AG09319 (cell line): Measurements from ENCODE around the gene SLC45A1.
"Not testable (repeated sequence)": the region's sequence is repeated elsewhere in the genome, so short reads cannot be mapped to it uniquely, and the experiment has no call there.

Experiments
- DNase-seq: peaks from one replicate; pipeline ENCODE4 v3.0.0-alpha.2; 2010; ENCODE audit warnings: low read depth; ENCODE audit errors: extremely low read depth
- CTCF ChIP-seq: IDR thresholded peaks from 2 replicates; pipeline ENCODE4 v1.5.1; 2011; ENCODE audit warnings: low read depth, mild to moderate bottlenecking, inconsistent platforms, low read length, moderate library complexity

The SLC45A1 gene

DNA sequence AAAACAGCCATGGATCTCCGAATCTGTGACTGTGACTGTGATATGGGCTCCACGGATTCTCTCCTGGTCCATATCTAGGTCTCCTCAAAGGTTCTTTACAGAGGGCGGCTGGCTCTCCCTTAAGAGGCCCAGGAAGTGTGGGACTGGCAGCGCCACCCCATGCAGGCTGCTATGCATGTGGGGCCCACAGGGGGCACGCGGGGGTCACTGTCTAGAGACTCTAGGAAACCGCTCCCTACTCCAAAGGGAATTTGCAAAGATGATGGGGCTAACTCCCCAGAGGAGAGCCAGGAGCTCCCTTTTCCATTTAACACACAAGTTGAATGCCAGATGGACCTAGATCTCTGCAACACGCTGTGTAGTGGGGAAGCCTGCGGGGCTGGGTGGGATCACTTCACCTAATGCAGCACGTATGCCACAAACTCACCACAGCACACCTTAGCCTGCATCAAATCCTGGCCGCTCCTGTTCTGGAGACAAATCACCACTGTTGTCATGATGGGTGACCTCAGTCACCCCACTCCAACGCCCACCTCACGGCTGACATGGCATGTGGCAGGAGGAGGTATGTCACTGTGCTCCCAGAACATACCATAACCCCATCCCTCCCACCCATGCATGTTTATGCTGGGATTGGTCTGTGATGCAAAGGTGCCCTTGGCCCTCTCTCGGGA, 61.7 kb downstream of the SLC45A1 start:
- no peak for DNase-seq
- no peak for TF ChIP-seq CTCF

- DNase-seq = not testable (repeated sequence)
These were observed 62.4 kb downstream of the SLC45A1 start for GRCh38 chr1:8380310-8380709.

GRCh38 chr1:8381618-8382017, 63.7 kb downstream of the SLC45A1 start:
- peak; percentile 7 for DNase-seq
- TF ChIP-seq CTCF = no peak

DNA sequence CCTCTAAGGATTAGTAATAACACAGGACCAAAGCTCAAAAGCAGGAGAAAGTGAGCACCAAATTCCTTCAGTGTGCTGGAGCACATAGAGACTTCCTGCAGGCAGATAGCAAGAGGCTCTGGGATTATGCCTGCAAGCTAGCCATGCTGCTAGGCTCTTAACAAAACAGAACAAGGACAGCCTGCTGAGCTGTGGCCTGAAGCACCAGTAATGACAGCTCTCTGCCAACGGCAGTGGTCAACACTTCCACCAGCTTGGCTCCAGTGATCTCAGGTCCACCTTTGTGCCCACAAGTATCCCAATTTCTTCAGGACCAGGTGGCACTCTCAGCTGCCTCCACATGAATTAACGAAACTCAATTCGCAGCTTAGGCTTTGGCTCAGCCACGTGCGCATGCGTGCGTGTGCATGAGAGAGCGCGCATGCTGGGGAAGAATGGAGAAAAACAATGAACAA, 64.2 kb downstream of the SLC45A1 start:
- no peak for TF ChIP-seq CTCF
- DNase-seq = no peak

GRCh38 chr1:8382608-8383505, 64.9 kb downstream of the SLC45A1 start:
- no peak for TF ChIP-seq CTCF
- DNase-seq = no peak

DNA sequence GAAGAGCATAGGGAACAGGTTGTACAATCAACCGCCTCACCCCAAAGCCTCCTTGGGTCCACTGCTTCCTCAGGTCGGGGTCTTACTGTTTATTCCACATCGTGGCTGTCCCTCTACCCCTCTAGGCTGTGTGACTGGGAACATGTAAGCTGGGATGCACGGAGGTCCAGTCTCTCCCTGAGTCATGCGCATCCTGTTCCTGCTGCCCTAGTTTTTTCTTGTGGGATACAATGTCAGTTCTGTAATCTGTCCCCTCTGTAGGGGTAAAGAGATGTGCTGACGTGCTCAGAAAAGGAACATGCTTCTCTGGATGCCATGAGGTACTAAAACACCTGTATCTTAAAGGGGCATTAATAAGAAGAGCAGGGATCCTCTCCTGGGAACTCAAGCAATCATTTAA, 66.2 kb downstream of the SLC45A1 start:
- no peak for DNase-seq
- TF ChIP-seq CTCF = no peak

- no peak for TF ChIP-seq CTCF
- no peak for DNase-seq
These were observed 66.7 kb downstream of the SLC45A1 start for GRCh38 chr1:8384577-8384976.
